Activated CD8-positive, alpha-beta memory T cell treated with anti-CD3 and anti-CD28 coated beads, Interleukin-2, amount 50 U/mL, for 24 hours (primary cell): Measurements from ENCODE around the gene RSPH10B2.
"Not testable (repeated sequence)": the region's sequence is repeated elsewhere in the genome, so short reads cannot be mapped to it uniquely, and the experiment has no call there.

ENCODE experiments used
- DNase-seq: peaks from one replicate; pipeline ENCODE4 v3.0.0-alpha.2; 2020; ENCODE audit errors: extremely low read depth

RSPH10B2 gene

DNA sequence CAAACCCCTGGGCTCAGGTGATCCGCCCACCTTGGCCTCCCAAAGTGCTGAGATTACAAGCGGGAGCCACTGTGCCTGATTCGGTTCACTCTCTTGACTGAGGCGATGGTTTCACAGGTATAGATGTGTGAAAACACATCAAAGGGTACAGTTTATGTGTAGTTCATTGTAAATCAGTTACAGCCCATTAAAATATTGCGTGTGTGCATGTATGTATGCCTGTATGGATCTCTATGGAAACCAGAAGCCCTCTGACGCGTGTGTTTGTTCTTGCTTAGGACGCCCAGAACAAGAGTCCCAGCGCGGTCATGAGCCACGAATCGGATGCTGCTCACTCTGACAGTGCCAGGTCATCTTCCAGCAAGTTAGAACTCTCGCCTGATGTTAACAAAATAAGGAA, 35.5 kb downstream of the RSPH10B2 start:
- DNase-seq = not testable (repeated sequence)

DNA sequence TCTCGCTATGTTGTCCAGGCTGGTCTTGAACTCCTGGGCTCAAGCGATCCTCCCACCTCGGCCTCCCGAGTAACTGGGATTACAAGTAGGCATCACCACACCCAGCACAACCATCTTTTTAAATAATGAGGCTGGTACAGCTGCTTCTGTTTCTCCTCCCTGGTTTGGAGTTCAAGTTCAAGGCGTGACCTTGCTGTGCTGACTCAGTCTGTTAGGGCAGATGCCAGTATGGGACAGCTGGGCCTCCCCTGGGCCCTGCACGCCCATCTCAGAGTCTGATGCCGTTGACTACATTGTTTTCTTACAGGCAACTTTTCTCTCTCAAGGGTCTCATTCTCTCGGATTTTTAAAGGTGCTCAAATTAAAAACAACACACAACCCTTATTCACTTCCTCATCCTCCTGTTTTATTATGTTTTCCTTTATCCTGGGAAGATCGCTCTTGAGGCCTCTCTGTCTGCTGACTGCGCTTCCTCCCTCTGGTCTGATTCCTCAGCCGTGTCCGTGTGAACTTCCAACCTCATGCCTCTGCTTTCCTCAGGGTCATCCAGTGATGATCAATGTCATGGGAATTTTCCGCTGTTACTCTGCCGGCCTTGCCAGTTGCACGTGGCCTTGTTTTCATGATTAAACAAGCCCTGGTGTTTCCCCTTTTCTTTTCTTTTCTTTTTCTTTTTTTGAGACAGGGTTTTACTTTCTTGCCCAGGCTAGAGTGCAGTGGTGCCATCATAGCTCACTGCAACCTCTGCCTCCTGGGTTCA, 38.4 kb downstream of the RSPH10B2 start:
- DNase-seq = not testable (repeated sequence)

DNA sequence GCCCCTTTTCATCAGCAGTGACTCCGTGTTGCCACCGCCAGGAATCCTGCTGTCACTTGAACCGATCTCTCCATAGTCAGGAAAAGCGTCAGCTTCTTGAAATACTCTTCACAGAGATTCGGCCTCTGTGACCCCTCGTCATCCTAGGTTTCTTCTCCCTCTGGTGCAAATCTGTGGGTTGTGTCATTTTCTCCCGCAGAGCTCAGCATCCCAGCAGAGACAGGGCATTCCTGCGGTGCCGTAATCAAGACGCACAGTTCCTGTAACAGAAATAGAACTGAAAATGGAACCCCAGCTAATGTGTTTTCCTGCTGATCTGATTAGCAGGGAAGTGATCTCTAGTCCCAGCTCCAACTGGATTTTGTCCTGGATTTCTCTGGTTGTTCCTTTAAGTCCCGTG, 40.4 kb downstream of the RSPH10B2 start:
- not testable (repeated sequence) for DNase-seq

DNA sequence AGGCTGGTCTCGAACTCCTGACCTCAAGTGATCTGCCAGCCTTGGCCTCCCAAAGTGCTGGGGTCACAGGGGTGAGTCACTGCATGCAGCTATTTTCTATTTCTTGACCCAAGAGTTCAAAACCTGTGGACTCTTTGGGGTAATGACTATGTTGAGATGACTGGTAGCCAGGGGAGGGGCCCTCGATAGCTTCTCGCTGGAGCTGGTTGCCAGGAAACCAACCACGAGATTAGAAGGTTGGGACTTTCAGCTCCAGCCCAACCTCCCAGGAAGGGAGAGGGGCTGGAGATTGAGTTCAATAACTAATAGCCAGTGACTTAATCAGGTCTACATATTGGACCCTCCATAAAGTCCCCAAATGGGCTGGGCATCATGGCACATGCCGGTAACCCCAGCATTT, 43.3 kb downstream of the RSPH10B2 start:
- not testable (repeated sequence) for DNase-seq

DNA sequence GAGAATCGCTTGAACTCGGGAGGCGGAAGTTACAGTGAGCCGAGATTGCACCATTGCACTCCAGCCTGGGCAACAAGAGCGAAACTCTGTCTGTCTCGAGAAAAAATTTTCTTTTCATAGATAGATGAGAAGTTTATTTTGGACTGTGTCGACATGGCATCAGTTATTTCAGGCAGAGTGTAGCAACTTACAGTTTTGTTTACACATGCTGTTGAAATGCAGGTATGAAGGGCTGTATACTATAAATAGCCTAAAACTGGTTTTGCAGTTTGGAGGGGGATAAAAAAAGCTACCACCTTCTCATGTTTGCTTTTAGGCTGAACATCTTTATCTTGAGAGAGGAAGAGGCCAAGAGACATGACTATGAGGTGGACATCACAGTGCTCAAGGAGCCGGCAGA, 44.1 kb downstream of the RSPH10B2 start:
- not testable (repeated sequence) for DNase-seq

DNA sequence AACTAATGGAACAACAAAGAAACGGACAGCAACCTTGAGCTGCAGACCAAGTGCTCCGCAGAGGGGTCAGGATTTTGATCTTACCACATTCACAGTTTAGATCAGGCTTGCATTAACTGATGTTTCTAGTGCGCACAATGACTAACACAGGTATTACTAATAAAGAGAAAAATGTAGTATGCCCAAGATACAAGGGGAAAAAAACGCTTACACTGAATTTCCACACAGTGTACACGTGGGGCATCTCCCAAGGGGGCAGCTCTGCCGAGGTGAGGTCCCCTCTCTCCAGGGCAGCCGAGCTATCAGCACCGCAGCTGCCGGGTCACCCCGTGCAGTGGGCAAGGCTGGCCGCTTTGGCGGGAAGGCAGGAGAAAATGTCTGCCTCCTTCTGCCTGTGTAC, 46.0 kb downstream of the RSPH10B2 start:
- DNase-seq = not testable (repeated sequence)

DNA sequence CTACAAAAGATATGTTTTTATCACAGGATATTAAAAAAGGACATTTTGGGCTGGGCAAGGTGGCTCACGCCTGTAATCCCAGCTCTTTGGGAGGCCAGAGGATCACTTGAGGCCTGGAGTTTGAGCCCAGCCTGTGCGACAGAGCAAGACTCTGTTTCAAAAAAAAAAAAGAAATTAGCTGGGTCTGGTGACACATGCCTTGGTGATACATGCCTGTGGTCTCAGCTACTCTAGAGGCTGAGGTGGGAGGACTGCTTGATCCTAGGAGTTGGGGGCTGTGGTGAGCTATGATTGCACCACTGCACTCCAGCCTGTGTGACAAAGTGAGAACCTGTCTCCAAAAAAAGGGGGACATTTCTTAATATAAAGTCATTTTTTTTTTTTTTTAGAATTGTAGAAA, 46.4 kb downstream of the RSPH10B2 start:
- DNase-seq = not testable (repeated sequence)

DNA sequence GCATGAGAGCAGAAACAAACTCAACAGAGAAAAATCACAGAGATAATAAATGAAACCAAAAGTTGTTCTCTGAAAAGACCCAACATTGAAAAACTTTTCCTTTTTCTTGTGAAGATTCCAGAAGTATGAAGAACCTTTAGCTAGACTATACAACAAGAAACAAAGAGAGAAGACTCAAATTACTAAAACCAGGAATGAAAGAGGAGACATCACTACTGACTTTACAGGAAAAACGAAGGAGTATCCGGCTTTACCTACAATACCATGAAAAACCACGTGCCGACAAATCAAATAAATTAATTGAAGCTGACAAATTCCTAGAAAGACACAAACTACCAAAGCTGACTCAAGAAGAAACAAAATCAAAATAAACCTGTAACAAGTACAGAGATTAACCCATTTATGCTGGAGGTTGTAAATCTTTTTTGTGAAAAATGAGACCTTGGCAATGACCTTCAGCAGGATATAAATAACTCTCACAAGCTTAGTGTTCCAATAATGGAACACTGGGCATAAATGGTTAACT, 53.6 kb downstream of the RSPH10B2 start:
- DNase-seq = not testable (repeated sequence)

DNA sequence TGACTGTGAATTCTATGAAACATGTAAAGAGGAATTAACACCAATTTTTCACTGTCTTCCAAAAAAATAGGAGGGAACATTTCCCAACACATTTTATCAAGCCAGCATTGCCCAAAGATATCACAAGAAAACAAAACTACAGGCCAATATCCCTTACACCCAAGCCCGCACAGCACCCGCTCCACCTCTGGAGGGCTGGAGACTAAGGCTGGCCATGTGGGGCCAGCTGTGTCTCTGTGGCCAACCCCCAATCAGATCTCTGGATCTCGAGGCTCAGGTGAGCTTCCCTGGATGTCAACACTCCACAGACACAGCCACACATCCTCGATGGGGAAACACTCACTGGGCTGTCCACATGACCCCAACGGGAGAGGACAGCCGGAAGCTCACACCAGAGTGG, 54.1 kb downstream of the RSPH10B2 start:
- DNase-seq = not testable (repeated sequence)

DNA sequence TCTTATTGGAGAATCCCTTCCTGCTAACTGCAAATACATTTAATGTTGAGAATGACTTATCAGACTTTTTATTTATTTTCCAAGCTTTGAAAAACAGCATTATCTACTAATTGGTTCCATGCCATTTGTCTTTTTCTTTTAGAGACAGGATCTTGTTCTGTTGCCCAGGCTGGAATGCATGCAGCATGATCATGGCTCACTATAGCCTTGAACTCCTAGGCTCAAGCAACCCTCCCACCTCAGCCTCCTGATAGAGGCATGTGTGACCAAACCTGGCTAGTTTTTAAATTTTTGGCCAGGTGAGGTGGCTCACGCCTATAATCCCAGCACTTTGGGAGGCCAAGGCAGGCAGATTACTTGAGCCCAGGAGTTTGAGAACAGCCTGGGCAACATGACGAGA, 59.1 kb downstream of the RSPH10B2 start:
- not testable (repeated sequence) for DNase-seq

DNA sequence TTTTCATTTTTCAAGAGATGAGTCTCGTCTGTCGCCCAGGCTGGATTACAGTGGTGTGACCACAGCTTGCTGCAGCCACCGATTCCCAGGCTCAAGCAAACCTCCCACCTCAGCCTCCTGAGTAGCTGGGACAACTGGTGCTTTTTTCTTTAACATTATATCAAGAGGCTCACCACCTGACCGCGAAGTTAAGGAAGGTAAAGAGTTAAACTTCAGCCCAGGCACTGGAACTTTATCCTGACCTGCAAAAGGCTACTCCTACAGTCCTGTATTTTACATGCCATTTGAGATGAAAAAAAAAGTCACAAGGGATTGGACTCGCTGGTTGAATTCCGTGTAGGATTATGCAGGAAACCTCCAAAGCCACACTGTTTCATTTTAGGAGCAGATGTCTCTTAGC, 61.6 kb downstream of the RSPH10B2 start:
- DNase-seq = not testable (repeated sequence)

DNA sequence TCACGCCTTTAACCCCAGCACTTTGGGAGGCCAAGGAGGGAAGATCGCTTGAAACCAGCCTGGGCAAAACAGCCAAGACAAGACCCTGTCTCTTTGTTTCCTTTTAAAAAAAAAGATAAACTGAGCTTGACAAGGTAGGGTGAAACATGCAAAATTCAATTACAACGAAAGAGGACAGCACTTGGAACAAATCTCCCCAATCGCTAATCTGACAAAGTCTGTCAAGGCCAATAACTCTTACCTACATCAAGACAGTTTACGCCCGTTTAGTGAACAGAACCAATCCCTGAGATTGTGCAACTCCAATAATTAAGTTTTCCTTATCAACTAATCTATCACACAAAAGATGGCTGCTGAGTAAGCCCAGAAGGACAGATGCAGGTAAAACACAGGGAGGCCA, 67.7 kb downstream of the RSPH10B2 start:
- DNase-seq = not testable (repeated sequence)

DNA sequence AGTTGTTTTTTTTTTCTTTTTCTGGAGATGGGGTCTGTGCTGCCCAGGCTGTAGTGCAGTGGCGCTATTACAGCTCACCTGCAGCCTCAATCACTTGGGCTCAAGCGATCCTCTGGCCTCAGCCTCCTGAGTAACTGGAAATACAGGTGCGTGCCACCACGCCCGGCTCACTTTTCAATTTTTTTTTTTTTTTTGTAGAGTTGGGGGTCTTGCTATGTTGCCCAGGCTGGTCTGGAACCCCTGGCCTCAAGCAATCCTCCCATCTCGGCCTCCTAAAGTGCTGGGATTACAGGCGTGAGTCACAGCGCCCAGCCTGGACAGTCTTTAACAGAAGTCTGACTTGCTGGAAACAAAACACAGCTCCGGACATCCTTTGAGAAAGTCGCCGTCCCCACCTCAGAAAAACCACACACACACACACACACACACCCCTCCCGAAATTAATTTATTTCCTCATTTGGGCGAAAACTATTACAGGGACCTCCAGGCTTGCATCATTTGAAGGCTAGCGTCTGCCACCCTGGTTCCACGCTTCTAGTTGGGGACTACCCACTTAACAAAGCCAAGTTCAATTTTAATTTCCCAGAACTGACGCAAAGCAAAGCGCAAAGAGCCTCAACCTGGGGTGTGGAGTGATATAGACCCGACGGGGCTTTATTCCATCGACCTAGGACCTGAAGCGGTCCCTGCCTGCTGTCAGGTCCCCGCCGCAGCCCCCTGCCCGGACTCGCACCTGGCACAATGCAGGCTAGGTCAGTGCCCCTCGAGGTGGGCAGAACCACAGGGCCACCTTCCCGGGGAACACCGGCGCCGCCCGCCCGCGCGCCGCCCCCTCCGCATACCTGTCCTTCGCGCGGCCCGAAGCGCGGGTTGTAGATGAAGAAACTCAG, 71.6 kb downstream of the RSPH10B2 start:
- not testable (repeated sequence) for DNase-seq

DNA sequence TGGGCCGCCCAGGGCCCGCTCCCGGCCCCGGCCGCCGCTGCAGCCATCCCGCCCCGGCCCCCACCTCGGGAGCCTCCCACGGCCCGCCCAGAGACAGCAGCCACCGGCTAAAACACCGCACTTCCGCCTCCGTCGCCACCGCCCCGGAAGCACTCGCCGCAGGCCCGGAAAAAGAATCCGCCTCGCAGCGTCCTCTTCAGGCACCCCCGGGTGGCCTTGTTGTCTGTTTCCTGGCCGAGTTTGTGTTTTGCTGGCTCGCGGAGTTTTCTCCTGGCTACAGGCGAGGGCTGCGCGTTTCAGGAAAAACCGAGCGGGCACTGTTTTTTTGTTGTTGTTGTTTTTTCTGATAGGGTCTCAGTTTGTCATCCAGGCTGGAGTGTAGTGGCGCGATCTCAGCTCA, 72.2 kb downstream of the RSPH10B2 start, which contains the start of gene CCZ1B:
CCZ1B (minus strand) TSS at position 125 of the 400 bp plus-strand sequence; CDS start at position 47, 78 bp downstream.
- DNase-seq = peak; percentile 57

DNA sequence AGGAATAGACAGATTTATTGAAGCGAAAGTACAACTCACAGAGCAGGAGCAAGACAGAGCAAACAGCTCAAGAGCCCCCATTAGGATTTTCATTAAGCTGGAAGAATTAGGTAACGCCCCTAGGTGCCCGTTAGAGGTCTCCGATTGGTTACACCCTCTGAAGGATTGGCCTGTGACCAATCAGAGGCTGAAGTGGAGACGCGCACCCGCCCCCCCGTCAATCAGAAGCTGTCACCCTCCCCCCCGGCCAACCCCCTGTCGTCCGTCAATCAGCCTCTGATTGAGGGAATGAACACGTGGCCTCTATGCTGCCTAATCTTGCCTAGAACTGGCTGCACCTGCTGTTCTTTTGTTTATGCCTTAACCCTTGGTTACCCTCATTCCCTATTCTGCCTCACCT, 73.3 kb downstream of the RSPH10B2 start:
- DNase-seq = not testable (repeated sequence)

DNA sequence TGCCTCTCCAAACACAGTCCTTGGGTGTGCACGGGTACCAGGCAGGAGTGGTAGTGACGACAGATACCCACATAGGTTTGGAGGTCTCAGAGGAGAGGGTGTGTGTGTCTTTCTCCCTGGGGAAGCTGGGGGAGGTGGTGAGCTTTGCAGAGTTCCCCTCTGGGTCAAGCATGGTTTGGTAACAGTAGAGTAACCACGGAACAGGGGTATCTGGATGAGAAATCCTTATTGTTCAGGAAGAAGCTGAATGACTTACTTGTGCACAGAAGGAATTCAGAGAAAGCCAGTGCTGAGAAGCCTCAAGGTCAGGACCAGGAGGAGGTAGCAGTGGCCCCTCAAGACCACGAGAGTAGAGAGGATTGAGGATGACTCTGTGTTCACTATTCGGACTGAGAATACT, 75.7 kb downstream of the RSPH10B2 start:
- DNase-seq = not testable (repeated sequence)

DNA sequence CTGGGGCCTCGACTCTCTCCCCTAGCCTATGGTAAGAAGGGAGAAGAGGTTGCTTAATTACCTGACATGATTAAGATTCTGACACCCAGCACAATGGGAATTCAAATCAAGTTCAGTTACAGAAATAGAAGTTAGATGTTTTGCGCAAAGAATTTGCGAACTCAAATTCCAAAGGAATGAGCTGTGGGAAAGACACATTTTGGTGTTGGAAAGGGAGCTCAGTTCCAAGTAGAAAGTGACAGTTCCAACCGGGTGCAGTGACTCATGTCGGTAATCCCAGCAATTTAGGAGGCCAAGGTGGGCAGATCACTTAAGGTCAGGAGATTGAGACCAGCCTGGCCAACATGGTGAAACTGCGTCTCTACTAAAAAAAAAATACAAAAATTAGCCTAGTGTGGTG, 76.1 kb downstream of the RSPH10B2 start:
- not testable (repeated sequence) for DNase-seq

DNA sequence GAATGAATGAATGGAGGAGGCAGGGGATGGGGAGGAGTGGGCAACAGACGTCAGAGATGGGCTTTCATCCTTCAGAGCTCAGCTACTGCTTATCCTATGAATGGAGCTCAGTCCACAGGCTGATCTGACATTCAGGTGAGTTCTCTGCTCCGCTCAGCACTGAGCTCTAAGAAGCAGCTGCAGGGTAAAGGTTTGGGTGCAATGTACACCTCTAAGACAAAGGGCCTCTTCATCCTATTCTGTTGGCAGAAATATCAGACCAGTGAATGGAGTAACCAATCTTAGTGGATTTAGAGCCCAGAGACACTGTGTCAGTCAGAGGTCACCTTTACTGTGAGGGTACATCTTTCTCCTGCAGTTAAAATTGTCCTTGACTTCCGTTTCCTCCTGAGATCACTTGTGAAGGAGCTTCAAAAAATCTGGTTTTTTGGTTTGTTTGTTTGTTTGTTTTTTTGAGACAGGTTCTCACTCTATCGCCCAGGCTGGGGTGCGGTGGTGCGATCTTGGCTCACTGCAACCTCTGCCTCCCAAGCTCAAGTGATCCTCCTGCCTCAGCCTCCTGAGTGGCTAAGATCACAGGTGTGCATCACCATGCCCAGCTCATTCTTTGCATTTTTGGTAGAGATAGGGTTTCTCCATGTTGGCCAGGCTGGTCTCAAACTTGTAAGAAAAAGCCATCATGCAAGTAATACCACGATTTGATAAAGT, 77.3 kb downstream of the RSPH10B2 start:
- no peak for DNase-seq

DNA sequence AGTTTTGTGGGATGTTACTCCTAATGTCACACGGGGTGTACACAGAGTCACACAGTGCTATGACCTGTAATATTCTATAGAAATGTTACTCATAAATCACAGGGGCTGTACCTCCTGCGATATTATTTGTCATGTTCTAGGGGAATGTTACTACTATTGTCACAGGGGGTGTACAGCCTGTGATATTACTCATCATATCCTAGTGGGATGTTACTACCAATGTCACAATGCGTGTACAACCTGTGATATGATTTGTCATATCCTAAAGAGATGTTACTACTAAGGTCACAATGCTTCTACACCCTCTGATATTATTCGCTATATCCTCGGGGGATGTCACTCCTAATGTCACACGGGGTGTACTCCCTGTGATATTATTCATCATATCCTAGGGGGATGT, 79.7 kb downstream of the RSPH10B2 start:
- DNase-seq = no peak

DNA sequence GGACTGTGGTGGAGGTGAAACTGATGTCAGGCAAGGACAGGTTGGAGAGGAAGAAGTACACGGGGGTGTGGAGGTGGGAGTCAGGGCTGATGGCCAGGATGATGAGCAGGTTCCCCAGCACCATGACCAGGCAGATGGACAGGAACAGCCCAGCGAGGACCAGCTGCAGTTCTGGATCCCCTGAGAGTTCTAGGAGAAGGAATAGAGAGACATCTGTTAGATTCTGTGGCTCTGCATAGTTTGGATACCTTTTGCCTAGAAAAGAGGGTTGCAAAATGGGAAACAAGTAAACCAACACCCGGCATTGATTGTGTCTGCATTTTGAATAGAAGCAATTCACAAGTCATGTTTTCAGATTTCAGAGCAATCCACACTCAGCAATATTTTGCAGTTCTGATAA, 81.6 kb downstream of the RSPH10B2 start:
- not testable (repeated sequence) for DNase-seq

DNA sequence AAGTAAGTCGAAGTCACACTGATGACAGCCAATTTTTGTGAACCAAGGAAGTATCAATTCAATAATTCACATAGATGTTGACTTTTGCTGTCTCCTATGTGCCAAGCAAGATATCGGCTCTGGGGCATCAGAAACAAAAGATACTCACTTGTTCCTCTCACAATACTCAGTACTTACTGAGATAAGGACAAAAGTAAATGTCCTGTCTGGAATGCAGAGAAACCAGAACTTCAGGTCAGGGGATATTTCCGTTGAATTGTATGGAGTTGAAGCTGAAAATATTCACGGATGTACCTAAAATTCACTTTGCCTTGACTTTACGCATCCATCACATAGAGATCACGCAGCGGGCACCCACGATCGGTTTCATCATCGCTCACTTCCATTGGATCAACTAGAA, 83.2 kb downstream of the RSPH10B2 start:
- DNase-seq = not testable (repeated sequence)
